ENCODE data around the gene SMYD3. TPM values are rescaled to one million over a fixed set of nuclear protein-coding genes. Genes with fewer than 3 reads are reported as not detected.

Gene SMYD3
- total and polyA plus RNA-seq, 10 of the 15 experiments (the other 5 are each of a cell fraction or from before 2014, with no cell fraction given), result 18.3 to 54.0 (median 24.8) TPM

- in situ Hi-C loops (cut with MboI), result loop anchor here (5.0 to 10.0 kb wide), 2 partner anchors 852 to 930 kb away; partner anchors contain the start of gene KIF26B
- Histone ChIP-seq H3K4me3 (no peak overlapping the region), H3K4me1 (ENCODE audit: control insufficient read depth, insufficient read depth, low read length) (peaks cover 4% of the 10 kb centered on the region; the same call in 1 of the 2 replicates), H4K20me1 (ENCODE audit: control insufficient read depth, insufficient read depth) (no peaks in the 10 kb centered on the region), H3K27ac (ENCODE audit: control insufficient read depth, insufficient read depth) (no peak overlapping the region), H3K9ac (ENCODE audit: control insufficient read depth, insufficient read depth, low read length) (no peak overlapping the region), H3K36me3 (ENCODE audit: control insufficient read depth in 2 of 2, insufficient read depth in 2 of 2, low read length in 1 of 2) (no peaks in the 10 kb centered on the region), H3K9me3 (replicated peaks; ENCODE audit: control insufficient read depth, insufficient read depth, low read length) (no peaks in the 10 kb centered on the region), H3K79me2 (ENCODE audit: control insufficient read depth, insufficient read depth, low read length) (no peaks in the 10 kb centered on the region), H3K4me2 (ENCODE audit: control insufficient read depth, insufficient read depth) (no peak overlapping the region), H3K27me3 (replicated peaks in 1 of 2; ENCODE audit: control insufficient read depth in 2 of 2, insufficient read depth in 2 of 2, low read length in 1 of 2) (no peaks in the 10 kb centered on the region), H2AFZ (ENCODE audit: control insufficient read depth, low read depth, low read length) (no peak overlapping the region)
- ChIA-PET RAD21 (ENCODE audit: unreplicated experiment) (interaction anchor here (1.9 to 2.2 kb wide), 2 partner anchors 115 to 851 kb away, joined by 17 read pairs; no protein-coding TSS in a partner anchor), SMC1A (ENCODE audit: uncharacterized antibody, unreplicated experiment) (interaction anchor here (0.6 to 2.3 kb wide), 6 partner anchors 108 to 488 kb away, joined by 3 to 16 read pairs (median 4); no protein-coding TSS in a partner anchor), POLR2A (no interaction called here), CTCF (interaction anchor here (0.7 to 1.9 kb wide), 8 partner anchors 115 to 855 kb away, joined by 3 to 29 read pairs (median 4); no protein-coding TSS in a partner anchor)
- intact Hi-C loops (cut with micrococcal nuclease; ENCODE audit: unreplicated experiment), result loop anchor here (5.0 to 10.0 kb wide), 6 partner anchors 197 to 927 kb away; no protein-coding TSS in a partner anchor
- ATAC-seq (no peak), FAIRE-seq (no peak), DNase-seq (ENCODE audit: low read depth, low spot score) (no peak)
- TF ChIP-seq CREM (IDR thresholded peaks at IDR 0.05; ENCODE audit: low read depth) (no peak), PAX5 (IDR thresholded peaks at IDR 0.05; ENCODE audit: borderline replicate concordance, low read depth, low read length) (no peak), TBL1XR1 (IDR thresholded peaks at IDR 0.05; ENCODE audit: low read depth, low read length) (no peak), NFYA (IDR thresholded peaks at IDR 0.05; ENCODE audit: borderline replicate concordance, low read depth, low read length) (no peak), FOXK2 (IDR thresholded peaks at IDR 0.05) (no peak), SMC3 (IDR thresholded peaks at IDR 0.05; ENCODE audit: borderline replicate concordance, low read length) (no peak), RUNX3 (IDR thresholded peaks at IDR 0.05; ENCODE audit: low read length) (no peak), TCF3 (IDR thresholded peaks at IDR 0.05; ENCODE audit: borderline replicate concordance, insufficient read depth, low read depth, low read length) (no peak), SIN3A (IDR thresholded peaks at IDR 0.05; ENCODE audit: low read depth, low read length) (no peak), SPI1 (IDR thresholded peaks at IDR 0.05; ENCODE audit: borderline replicate concordance, insufficient read depth, low read depth, low read length) (no peak), NBN (IDR thresholded peaks at IDR 0.05) (no peak), WRNIP1 (IDR thresholded peaks at IDR 0.05; ENCODE audit: borderline replicate concordance, low read depth, low read length) (no peak), CBX5 (IDR thresholded peaks at IDR 0.05; ENCODE audit: low read depth) (no peak), RAD21 (IDR thresholded peaks at IDR 0.05; ENCODE audit: insufficient read depth, low read depth, low read length) (no peak), GATAD2B (conservative IDR thresholded peaks at IDR 0.05; ENCODE audit: low read depth) (no peak), HDAC6 (IDR thresholded peaks at IDR 0.05; ENCODE audit: unreplicated experiment) (no peak), EP300 (IDR thresholded peaks at IDR 0.05; ENCODE audit: borderline replicate concordance in 1 of 2, control insufficient read depth in 1 of 2, low read depth in 2 of 2, low read length in 2 of 2) (no peak)
- TF ChIP-seq, protein P1, sequence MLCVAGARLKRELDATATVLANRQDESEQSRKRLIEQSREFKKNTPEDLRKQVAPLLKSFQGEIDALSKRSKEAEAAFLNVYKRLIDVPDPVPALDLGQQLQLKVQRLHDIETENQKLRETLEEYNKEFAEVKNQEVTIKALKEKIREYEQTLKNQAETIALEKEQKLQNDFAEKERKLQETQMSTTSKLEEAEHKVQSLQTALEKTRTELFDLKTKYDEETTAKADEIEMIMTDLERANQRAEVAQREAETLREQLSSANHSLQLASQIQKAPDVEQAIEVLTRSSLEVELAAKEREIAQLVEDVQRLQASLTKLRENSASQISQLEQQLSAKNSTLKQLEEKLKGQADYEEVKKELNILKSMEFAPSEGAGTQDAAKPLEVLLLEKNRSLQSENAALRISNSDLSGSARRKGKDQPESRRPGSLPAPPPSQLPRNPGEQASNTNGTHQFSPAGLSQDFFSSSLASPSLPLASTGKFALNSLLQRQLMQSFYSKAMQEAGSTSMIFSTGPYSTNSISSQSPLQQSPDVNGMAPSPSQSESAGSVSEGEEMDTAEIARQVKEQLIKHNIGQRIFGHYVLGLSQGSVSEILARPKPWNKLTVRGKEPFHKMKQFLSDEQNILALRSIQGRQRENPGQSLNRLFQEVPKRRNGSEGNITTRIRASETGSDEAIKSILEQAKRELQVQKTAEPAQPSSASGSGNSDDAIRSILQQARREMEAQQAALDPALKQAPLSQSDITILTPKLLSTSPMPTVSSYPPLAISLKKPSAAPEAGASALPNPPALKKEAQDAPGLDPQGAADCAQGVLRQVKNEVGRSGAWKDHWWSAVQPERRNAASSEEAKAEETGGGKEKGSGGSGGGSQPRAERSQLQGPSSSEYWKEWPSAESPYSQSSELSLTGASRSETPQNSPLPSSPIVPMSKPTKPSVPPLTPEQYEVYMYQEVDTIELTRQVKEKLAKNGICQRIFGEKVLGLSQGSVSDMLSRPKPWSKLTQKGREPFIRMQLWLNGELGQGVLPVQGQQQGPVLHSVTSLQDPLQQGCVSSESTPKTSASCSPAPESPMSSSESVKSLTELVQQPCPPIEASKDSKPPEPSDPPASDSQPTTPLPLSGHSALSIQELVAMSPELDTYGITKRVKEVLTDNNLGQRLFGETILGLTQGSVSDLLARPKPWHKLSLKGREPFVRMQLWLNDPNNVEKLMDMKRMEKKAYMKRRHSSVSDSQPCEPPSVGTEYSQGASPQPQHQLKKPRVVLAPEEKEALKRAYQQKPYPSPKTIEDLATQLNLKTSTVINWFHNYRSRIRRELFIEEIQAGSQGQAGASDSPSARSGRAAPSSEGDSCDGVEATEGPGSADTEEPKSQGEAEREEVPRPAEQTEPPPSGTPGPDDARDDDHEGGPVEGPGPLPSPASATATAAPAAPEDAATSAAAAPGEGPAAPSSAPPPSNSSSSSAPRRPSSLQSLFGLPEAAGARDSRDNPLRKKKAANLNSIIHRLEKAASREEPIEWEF (IDR thresholded peaks at IDR 0.05; ENCODE audit: insufficient replicate concordance, low read depth, low read length), result no peak
- 84% methylated on average over 3 of the region's 3 CpGs for WGBS (ENCODE audit: insufficient coverage, insufficient replicate concordance, low lambda C conversion rate, missing lambda C conversion rate)
- BruUV-seq (replicated peaks), result no TSS peak
These were observed 502.8 kb downstream of the SMYD3 start for GRCh38 chr1:246004301-246004700.
